GM19397 (cell line): ENCODE measurements around the gene ABTB2.

ENCODE experiments used
- ATAC-seq: cut with Tn5 transposase; IDR thresholded peaks from one replicate; pipeline ENCODE4 v1.9.1; 2021; ENCODE audit warnings: mild to moderate bottlenecking, moderate library complexity; ENCODE audit not compliant: unreplicated experiment

ABTB2 gene

DNA sequence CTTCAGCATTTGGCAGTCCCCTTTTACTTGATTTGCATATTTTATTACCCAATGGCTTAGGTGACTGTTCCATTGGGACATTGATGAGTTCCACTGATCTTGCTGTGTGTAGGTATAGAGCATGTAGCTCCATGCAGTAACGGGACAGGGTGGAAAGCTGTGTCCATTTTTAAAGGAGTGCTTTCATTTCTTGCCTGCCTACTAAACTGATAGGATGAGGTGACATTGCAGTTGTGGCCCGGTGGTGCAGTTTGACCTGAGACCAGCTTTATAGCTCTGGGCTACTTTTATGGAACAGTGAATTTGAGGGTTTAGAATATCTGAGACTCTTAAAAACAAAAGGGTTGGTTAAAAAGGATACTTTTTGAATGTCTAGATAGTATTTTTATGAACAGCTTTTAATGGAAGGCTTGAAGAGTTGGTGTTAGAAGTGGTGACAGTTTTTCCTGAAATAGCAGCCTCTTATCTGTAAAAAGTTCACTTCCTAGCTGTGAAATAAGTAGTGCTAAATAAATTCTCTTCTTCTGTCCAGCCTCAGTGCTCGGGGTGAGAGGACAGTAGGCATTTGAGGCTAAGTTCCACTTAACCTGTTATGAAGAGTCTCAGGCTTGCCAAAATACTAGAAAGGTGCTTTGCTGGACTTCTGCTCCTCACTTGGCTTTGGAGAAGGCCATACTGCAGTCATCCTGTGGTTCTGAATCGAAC lies 225.4 kb downstream of the ABTB2 start:
- ATAC-seq, result no peak

DNA sequence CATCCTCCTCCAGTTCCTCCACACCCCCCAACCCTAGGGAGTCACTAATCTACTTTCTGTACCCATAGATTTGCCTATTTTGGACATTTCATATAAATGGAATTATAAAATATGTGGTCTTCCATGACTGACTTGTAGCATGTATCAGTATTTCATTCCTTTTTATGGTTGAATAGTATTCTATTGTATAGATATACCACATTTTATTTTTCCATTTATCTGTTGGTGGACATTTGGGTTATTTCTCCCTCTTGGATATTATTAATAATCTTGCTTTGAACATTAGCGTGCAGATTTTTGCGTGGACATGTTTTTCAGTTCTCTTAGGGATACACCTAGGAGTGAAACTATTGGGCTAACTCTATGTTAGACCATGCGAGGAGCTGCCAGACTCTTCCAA lies 229.0 kb downstream of the ABTB2 start:
- ATAC-seq, result no peak

DNA sequence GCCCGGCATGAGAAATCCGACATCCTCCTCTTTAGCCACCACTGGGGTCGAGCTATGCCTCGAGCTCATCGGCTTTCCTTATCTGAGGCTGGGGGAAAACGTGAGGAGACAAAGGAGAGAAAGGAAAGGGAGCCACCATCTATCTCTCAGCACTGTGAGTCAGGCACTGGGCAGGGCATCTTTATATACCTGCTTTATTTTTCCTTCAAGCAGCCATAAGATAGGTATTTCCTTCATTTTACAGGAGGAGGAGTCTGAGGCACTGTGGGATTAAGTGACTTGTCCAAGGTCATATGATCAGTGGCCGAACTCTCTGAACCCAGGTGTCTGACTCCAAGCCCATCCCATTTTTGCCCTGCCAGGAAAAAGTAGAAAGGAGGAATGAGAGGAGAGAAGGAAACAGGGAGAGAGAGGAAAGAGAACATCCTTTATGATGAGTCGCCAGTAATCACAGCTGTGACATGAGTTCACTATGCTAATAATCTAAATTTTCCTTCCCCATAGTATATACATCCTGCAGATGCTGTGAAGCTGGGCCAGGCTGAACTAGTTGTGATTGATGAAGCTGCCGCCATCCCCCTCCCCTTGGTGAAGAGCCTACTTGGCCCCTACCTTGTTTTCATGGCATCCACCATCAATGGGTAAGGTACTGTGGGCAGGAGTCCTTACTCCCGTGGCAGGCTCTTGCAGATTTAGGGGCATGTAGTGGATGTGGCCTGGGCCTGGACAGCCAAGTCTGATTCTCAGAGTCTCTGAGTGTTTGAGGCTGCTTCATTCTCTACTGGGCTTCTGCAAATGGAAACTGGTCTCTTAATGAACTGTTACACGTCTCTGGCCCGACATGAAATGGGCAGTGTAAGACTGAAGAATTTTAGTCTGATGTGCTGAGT lies 230.6 kb downstream of the ABTB2 start:
- ATAC-seq, result no peak

DNA sequence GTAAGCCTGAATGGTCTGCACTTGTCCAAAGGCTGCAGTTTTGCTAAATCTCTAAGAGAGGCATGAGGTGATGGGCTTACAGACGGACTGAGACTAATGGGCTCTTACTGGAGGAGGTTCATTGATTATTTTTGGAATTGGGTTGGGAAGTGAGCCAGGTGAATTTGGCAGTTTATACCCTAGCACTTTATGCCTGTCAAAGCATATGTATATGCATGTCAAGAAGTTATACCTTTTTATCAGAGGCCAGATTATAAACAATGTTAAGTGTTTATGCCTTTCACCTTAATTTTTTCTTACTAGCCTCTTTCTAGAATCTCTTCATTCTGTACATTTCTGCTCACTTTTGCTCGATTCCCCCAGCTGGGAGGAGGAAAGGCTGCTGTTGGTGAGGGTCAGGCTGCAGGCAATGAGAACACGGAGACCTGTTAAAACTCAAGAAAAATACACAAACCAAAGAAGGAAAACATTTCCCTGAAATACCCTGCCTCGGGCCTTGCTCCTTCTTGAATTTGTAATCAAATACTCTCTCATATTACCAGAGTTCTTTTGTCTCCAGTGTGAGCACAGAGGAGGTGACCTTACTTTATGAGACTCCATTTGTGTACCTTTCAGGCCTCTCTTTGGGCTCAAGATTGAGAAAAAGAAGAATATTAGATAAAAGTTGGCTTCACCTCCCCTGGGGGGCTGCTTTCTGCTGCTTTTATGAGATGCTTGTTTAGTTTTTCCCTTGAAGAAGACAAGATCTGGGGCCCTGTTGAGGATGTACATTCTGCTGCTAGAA lies 232.7 kb downstream of the ABTB2 start:
- ATAC-seq, result no peak

DNA sequence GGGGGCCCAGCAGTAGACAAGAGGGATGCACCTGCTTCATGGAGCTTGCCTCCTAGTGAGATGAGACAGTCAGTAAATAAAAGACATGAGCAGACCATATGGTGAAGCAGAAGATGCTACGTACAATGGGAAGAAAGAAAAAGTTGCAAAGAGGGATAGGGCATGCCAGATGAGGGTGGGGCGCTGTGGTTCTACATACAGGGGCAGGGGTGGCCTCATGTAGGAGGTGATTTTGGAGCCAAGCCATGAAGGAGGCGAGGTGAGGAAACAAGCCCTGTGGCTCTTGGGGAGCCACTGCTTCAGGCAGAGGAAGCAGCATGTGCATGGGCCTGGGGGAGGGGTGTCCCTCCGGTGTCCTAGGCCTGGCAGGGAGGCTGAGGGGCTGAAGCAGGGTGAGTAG lies 237.2 kb downstream of the ABTB2 start:
- ATAC-seq, result no peak

DNA sequence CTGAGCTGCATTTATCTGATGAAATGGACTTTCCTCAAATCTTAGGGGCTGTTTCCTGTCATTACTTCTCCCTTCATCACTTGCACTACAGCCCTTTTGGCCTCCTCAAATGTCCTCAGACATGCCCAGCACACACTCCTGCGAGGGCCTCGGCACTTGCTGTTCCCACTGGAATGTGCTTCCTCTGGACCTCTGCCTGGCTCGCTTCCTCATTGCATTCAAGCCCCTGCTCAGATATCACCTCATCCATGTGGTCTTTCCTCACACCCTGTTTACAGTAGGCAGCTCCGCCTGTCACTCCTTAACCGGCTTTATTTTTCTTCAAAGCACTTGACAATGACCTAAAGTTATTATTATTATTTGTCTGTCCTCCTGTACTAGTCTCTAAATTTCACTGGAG lies 243.3 kb downstream of the ABTB2 start:
- no peak for ATAC-seq

DNA sequence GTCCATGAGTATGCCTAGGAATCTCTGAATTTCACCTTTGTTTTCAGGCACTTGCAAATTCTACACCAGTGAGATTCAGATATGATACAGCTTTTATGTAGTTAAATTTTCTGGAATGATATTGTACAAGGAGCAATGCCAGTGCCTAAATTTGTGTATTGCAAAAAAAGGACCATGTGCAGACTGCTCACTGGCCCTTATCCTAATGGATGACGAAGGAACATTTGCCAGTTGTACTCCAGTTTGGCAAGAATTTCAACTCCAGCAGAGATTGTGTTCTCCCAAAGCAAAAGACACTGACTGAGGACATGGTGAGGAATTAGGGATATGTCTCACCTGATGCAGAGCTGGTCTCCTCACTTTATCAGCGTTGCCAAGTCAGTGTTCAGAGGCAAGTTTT lies 243.8 kb downstream of the ABTB2 start:
- ATAC-seq, result no peak

DNA sequence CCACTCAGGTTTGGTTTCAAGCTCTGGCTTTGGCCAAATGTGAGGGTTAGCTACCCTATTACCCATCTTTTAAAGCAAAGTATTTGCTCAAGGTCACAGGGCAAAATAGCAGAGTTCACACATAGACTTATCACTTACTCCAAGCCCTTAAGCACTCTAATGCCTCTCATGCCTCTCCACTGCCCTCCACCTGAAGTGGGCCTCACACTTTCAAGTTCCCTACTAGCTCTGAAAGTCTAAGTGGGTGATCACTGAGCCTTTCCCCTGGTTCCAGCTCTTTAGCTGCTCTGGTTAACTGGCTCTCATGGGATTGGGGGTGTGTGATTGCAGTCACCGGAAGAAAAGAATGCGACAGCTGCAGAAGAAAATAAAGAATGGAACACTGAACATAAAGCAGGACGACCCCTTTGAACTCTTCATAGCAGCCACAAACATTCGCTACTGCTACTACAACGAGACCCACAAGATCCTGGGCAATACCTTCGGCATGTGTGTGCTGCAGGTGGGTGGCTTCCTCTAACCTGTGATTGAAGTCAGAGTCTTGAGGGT lies 246.0 kb downstream of the ABTB2 start:
- no peak for ATAC-seq

DNA sequence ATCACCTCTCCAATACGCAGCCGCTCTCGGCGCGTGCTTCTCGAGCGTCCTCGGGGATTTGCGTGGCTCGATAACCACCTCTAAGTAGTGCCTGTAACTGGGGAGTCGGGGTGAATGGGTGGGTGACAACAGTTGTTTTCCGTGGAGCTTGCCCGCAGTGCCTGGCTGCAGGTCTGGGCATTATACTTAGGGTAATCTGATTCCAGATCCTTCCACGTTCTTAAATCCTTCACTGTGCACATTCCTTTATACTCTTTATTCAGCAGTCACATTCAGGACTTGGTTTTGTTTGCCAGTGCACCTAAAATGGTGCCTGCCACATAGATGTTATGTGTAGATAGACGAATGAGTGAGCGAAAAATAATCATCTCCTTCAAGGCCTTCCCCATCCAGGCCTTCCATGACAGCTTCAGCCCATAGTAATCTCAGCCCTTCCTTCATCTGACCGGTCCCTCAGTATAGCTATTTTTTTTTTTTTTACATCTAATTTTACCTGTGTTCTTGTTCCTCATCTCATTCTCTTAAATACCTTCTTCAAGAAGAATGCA lies 251.8 kb downstream of the ABTB2 start:
- no peak for ATAC-seq

DNA sequence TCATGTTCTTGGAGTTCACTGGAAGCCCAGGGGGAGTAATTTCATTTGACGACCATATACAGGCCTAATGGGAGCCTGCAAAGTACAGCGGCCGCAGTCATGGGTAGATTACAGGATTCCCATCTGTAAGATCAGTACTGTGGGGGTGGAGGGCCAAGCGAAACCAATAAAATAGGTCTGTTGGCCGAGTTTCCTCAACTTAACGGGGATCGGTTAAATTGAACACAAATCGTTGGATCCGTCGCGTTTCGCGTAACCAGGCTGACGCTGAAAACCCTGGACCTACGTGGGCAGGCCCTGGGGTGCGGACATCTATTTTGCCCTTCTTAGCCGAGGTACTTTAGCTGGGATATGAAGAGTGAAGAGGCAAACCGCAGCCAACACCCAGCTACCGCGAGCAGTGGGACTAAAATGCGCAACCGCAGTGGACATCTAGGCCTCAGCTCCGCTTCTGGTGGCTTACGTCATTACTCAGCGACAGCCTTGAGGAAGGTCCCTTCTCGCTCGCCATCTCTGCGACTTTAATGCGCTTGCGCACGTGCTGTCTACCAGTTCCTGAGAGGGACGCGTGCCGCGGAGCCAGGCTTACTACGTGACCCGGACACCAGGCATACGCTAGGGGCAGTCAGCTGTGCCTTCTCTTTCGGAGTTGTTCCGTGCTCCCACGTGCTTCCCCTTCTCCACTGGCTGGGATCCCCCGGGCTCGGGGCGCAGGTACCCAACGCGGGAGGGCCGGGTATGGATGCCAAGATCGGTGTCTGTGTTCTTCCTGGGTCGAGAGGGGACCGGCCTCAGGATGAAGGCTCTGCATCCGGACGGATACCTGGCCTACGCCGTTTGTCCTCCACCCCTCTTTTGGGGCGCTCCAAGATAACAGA lies 252.5 kb downstream of the ABTB2 start, which contains the start of gene NAT10:
NAT10 (plus strand) TSS at position 551 of the 878 bp plus-strand sequence. CDS start 2,597 bp downstream, outside the sequence.
- peak; percentile 96 for ATAC-seq

DNA sequence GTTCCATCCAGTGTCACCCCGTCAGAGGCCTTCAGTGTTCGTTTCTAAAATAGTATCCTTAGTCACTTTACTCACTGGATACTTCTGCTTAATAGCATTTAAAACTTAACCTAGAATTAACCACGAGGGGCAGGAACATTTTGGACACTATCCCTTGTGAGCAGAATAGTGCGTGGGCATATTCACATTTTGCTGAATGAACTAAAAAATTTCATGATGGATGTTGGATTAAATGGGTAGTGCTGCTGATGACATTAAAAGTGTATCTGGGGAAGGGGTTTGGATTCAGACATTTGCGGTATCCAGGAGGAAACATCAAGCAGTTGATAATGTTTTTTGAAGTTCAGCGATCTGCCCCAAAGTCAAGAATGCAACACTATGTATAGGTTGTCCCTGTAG lies 253.1 kb downstream of the ABTB2 start:
- ATAC-seq, result no peak
